Mucosa of stomach (tissue), 1 donor: ENCODE data around the gene LTC4S.

Experiments used
- H3K27me3 ChIP-seq: one replicate; pipeline ENCODE4 v1.7.0; 2013; ENCODE audit warnings: mild to moderate bottlenecking, low read length; ENCODE audit not compliant: control insufficient read depth, insufficient read depth
- H3K36me3 ChIP-seq: one replicate; pipeline ENCODE4 v1.7.0; 2013; ENCODE audit warnings: low read length; ENCODE audit not compliant: control insufficient read depth, insufficient read depth
- H3K4me1 ChIP-seq: one replicate; pipeline ENCODE4 v1.7.0; 2013; ENCODE audit warnings: mild to moderate bottlenecking, low read length; ENCODE audit not compliant: control insufficient read depth, insufficient read depth
- H3K4me3 ChIP-seq: one replicate; pipeline ENCODE4 v1.7.0; 2013; ENCODE audit warnings: low read length
- H3K9ac ChIP-seq: one replicate; pipeline ENCODE4 v1.7.0; 2013; ENCODE audit warnings: mild to moderate bottlenecking, low read length, moderate library complexity
- H3K9me3 ChIP-seq: one replicate; pipeline ENCODE4 v1.7.0; 2013; ENCODE audit warnings: mild to moderate bottlenecking, low read length, moderate library complexity; ENCODE audit not compliant: control insufficient read depth
- donor health status: Pancreatic carcinoma.

The LTC4S gene

GRCh38 chr5:179806250-179807048 is 12.7 kb downstream of the LTC4S start, which contains the start of gene MGAT4B:
MGAT4B (minus strand) TSS chr5:179806866; CDS start chr5:179806583, 283 bp downstream.
- Histone ChIP-seq H3K4me3 (no peak within 1 kb of the TSS), H3K9ac (peak within 1 kb of the TSS; percentile 61), H3K4me1 (peaks cover 44% of the 10 kb centered on the region), H3K9me3 (no peaks in the 10 kb centered on the region), H3K36me3 (no peaks in the 10 kb centered on the region), H3K27me3 (no peaks in the 10 kb centered on the region)

- no peaks in the 10 kb centered on the region for H3K9me3 ChIP-seq
These were observed 18.5 kb downstream of the LTC4S start for GRCh38 chr5:179812135-179812825.

GRCh38 chr5:179812997-179813607 is 19.3 kb downstream of the LTC4S start:
- no peaks in the 10 kb centered on the region for H3K27me3 ChIP-seq
- no peak overlapping the region for H3K9ac ChIP-seq
- no peaks in the 10 kb centered on the region for H3K9me3 ChIP-seq
- peaks cover 11% of the 10 kb centered on the region for H3K4me1 ChIP-seq
- no peak overlapping the region for H3K4me3 ChIP-seq
- H3K36me3 ChIP-seq, result no peaks in the 10 kb centered on the region

More at GRCh38 chr5:179812135-179812825, 18.5 kb downstream of the LTC4S start:
- H3K4me3 ChIP-seq, result no peak overlapping the region
- H3K9ac ChIP-seq, result no peak overlapping the region
- H3K27me3 ChIP-seq, result no peaks in the 10 kb centered on the region
- H3K36me3 ChIP-seq, result no peaks in the 10 kb centered on the region
- H3K4me1 ChIP-seq, result peaks cover 9% of the 10 kb centered on the region

GRCh38 chr5:179814090-179814489 is 20.3 kb downstream of the LTC4S start:
- H3K36me3 ChIP-seq, result no peaks in the 10 kb centered on the region
- no peak overlapping the region for H3K9ac ChIP-seq
- no peak overlapping the region for H3K4me3 ChIP-seq
- H3K4me1 ChIP-seq, result peaks cover 16% of the 10 kb centered on the region
- no peaks in the 10 kb centered on the region for H3K9me3 ChIP-seq
- no peaks in the 10 kb centered on the region for H3K27me3 ChIP-seq

- Histone ChIP-seq H3K27me3 (no peaks in the 10 kb centered on the region), H3K9me3 (no peaks in the 10 kb centered on the region), H3K4me3 (no peak overlapping the region), H3K9ac (no peak overlapping the region), H3K4me1 (peaks cover 31% of the 10 kb centered on the region), H3K36me3 (no peaks in the 10 kb centered on the region)
These were observed 21.9 kb downstream of the LTC4S start for GRCh38 chr5:179815491-179816249.

- peak overlapping the region; percentile 55 for H3K9ac ChIP-seq
- H3K9me3 ChIP-seq, result no peaks in the 10 kb centered on the region
- peaks cover 31% of the 10 kb centered on the region for H3K4me1 ChIP-seq
- H3K27me3 ChIP-seq, result no peaks in the 10 kb centered on the region
- no peaks in the 10 kb centered on the region for H3K36me3 ChIP-seq
- H3K4me3 ChIP-seq, result no peak overlapping the region
These were observed 22.6 kb downstream of the LTC4S start for GRCh38 chr5:179816401-179816795.

- Histone ChIP-seq H3K9me3 (no peaks in the 10 kb centered on the region), H3K36me3 (no peaks in the 10 kb centered on the region), H3K27me3 (no peaks in the 10 kb centered on the region), H3K4me3 (no peak overlapping the region), H3K9ac (peak overlapping the region; percentile 55), H3K4me1 (peaks cover 31% of the 10 kb centered on the region)
These were observed 23.1 kb downstream of the LTC4S start for GRCh38 chr5:179816796-179817469.

- Histone ChIP-seq H3K36me3 (peaks cover under 1% of the 10 kb centered on the region), H3K9me3 (no peaks in the 10 kb centered on the region), H3K27me3 (no peaks in the 10 kb centered on the region), H3K9ac (peak overlapping the region; percentile 55), H3K4me3 (no peak overlapping the region), H3K4me1 (peaks cover 36% of the 10 kb centered on the region)
These were observed 23.7 kb downstream of the LTC4S start for GRCh38 chr5:179817470-179817840.

- H3K27me3 ChIP-seq, result no peaks in the 10 kb centered on the region
- peaks cover 43% of the 10 kb centered on the region for H3K4me1 ChIP-seq
- H3K9me3 ChIP-seq, result no peaks in the 10 kb centered on the region
- peaks cover 5% of the 10 kb centered on the region for H3K36me3 ChIP-seq
- H3K4me3 ChIP-seq, result peak overlapping the region; percentile 63
- H3K9ac ChIP-seq, result peak overlapping the region; percentile 74
These were observed 24.3 kb downstream of the LTC4S start for GRCh38 chr5:179817890-179818745.

- H3K9me3 ChIP-seq, result no peaks in the 10 kb centered on the region
- H3K9ac ChIP-seq, result peak overlapping the region; percentile 97
- H3K27me3 ChIP-seq, result no peaks in the 10 kb centered on the region
- peaks cover 5% of the 10 kb centered on the region for H3K36me3 ChIP-seq
- H3K4me1 ChIP-seq, result peaks cover 50% of the 10 kb centered on the region
- H3K4me3 ChIP-seq, result peak overlapping the region; percentile 63
These were observed 25.0 kb downstream of the LTC4S start for GRCh38 chr5:179818746-179819295.
